GM10248 (cell line): ENCODE data around the gene CYP19A1.

Source experiments
- CTCF ChIA-PET: fragments of 300-600 bp; sonication (Branson Sonifier 250); formaldehyde crosslinking; extraction: SDS; loops from one replicate; lab custom pipeline; 2021; ENCODE audit warnings: antibody characterized with exemption; lab: Yijun Ruan, JAX
- POLR2A ChIA-PET: fragments of 350-650 bp; sonication (Branson Sonifier 250); formaldehyde crosslinking; extraction: SDS; loops from one replicate; lab custom pipeline; 2020; ENCODE audit warnings: antibody characterized with exemption; lab: Yijun Ruan, JAX
- DNase-seq: peaks from one replicate; pipeline ENCODE4 v3.0.0; 2012; ENCODE audit errors: extremely low spot score
- CTCF ChIP-seq: IDR thresholded peaks from 2 replicates; pipeline ENCODE4 v1.5.1; 2012; ENCODE audit warnings: mild to moderate bottlenecking, low read depth; ENCODE audit errors: extremely low read depth, missing control alignments, control extremely low read depth

The CYP19A1 gene

DNA sequence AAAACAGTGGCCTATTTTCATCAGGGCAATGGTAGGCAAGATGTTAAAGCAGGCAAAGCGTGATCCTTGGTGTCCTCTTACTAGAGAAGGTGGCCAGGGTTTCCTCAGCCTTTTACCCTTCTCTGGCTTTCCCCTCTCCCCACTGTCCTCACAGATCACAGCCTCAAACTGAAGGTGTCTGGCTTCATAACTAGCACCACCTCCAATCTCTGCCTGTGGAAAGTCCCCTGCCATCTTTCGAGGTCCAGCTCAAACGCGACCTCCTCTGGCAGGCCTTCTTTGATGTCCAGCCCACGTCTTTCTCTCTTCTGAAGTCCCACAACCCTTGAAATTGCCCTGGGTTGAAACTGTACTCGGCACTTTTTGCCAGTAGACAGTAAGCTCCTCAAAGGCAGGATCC, 35.9 kb downstream of the CYP19A1 start:
- TF ChIP-seq CTCF = peak; percentile 12
- CTCF ChIA-PET = interaction anchor here (0.7 to 4.0 kb wide), 12 partner anchors 10 to 140 kb away, joined by 3 to 14 read pairs (median 4); no protein-coding TSS in a partner anchor
- POLR2A ChIA-PET = no interaction called here
- peak; percentile 33 for DNase-seq

GRCh38 chr15:51299187-51300015, 39.0 kb downstream of the CYP19A1 start:
- no peak for TF ChIP-seq CTCF
- no peak for DNase-seq
- ChIA-PET CTCF (interaction anchor here (1.0 to 3.4 kb wide), 9 partner anchors 10 to 137 kb away, joined by 3 to 20 read pairs (median 8); no protein-coding TSS in a partner anchor), POLR2A (no interaction called here)

DNA sequence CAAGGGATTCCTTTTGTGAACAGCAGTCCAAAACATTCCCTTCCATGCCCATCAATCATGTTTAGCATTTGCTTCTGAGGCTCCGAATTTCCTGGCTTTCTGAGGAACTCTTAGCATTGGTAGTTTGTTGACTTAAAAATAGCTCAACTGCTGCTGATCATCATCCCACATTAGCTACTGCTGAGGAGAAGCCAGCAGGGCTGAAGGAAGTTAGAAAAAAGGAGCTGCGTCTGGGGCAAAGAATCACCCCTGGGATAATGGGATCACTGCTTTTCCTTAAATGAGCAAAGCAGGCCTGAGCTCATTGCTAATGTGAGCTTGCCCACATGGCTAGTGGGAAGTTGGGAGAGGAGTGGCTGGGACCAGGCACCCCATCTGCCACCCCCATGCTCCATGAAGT, 39.8 kb downstream of the CYP19A1 start:
- ChIA-PET CTCF (interaction anchor here (1.0 to 3.4 kb wide), 9 partner anchors 11 to 136 kb away, joined by 3 to 20 read pairs (median 8); no protein-coding TSS in a partner anchor), POLR2A (no interaction called here)
- TF ChIP-seq CTCF = no peak
- DNase-seq = no peak

DNA sequence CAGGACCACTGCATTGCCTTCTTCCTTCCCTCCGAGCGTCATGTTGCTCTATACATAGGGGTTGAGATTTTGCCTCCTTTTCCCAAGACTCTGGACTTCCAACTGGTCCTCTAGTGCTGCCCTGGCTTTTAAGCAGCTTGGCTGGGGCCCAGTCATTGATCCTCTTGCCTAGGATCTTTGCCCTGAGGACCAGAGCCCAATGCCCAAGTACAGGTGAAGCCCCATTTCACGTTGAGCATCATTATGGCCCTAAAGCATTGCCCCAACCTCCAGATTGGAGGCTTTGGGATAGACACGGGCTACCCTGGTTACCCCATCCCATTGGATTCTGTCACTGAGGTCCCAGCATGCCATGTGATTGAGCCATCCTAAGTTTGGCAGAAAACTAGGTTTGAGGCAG, 47.7 kb downstream of the CYP19A1 start:
- TF ChIP-seq CTCF = no peak
- ChIA-PET POLR2A (no interaction called here), CTCF (interaction anchor here (1.0 kb wide), 1 partner anchor 9 kb away, joined by 3 read pairs; no protein-coding TSS in a partner anchor)

DNA sequence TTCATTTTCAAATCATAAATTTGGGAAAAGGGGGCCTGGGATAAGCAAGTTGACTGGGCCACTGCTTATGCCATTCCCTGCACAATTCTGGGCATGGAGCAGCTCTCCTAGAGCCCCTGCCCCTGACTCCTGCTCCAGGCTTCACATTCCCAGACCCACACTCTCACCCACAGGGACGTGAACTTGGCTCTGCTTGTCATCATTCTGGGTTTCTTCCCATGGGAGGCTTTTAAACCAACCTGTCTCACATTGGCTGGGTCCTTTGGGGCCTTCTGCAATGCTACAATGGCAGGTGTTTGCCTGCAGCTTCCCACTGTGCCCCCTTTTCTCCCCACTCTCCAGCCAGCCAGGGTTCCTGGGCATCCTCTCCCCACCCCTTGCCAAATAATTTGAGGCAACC, 49.1 kb downstream of the CYP19A1 start:
- ChIA-PET POLR2A (no interaction called here), CTCF (interaction anchor here (0.7 to 10.7 kb wide), 4 partner anchors 8 to 89 kb away, joined by 3 to 176 read pairs (median 4); no protein-coding TSS in a partner anchor)
- no peak for DNase-seq
- TF ChIP-seq CTCF = no peak

More for the DNA sequence above, 47.7 kb downstream of the CYP19A1 start:
- no peak for DNase-seq

DNA sequence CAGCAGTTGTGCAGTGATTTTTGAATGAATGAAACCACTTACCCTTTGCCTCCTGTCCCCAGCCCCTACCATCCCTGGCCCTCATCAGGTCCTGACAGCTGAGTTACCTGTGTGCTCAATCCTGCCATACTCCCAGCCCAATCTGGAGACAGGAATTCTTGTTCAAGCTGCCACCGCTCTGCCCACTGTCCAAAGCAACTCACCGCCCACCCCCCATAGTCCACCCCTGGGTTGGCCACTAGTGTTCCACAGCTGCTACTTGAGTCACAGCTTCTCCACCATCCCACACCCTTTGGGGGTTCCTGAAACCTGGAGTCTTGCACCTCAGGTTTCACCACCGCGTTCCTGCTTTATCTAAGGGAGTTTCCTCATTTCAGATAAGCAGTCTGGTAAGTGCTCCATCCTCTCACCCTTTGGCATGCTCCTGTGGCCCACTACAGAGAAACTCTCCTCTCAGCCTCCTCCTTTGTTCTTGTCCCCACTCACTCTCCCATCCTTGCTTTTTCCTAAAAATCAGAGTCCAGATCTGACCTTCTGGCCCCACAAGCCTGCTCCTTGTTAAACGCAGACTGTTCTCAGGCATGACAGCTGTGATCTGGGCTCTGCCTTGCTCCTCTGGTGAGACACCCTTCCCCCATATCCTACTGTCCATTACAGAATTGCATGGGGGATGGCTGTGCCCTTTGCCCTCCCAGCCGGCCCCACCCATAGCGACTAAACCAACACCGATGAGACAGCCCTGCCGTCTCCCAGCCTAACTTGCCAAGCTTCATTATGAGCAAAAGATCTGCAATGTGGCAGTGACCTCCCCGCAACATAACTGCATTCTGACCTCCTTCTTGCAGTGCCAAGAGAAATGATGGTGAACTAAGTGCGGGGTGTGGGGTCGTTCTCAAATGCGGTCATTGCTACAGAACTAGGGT, 50.0 kb downstream of the CYP19A1 start:
- CTCF ChIA-PET = interaction anchor here (0.6 to 10.7 kb wide), 14 partner anchors 10 to 211 kb away, joined by 3 to 176 read pairs (median 5); no protein-coding TSS in a partner anchor
- no peak for TF ChIP-seq CTCF
- no peak for DNase-seq
- POLR2A ChIA-PET = interaction anchor here (0.6 kb wide), 1 partner anchor 319 kb away, joined by 4 read pairs; no protein-coding TSS in a partner anchor
